ENCODE results near the gene NCKAP5.

The NCKAP5 gene

DNA sequence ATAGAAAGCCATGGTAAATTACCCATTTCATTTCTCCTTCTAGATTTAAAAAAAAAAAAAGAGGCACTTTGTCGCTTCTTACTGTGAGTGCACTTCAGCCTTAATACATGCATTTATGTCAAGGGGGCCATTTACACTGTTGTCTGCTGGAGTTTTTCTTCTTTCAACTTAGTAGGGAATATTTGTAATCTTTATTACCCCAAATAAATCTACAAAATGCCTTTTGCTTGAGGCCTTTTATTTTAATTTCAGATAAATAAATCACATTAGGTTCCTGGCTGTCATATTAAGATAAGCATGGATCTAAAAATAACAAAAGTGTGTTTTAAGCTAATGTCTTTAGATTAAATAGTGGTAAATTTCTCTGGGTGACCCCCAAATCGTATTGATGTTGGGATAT, 276.0 kb downstream of the NCKAP5 start:
- Histone ChIP-seq H3K36me3 (ENCODE audit: insufficient read depth, low read length) (no peaks in the 10 kb centered on the region), H3K79me2 (ENCODE audit: insufficient read depth, low read length) (no peaks in the 10 kb centered on the region), H3K9me3 (ENCODE audit: low read length) (no peaks in the 10 kb centered on the region), H3K9ac (ENCODE audit: low read length) (no peak overlapping the region), H3K9me2 (ENCODE audit: low read depth, low read length) (no peaks in the 10 kb centered on the region), H3K4me3 (ENCODE audit: low read depth, low read length, poor library complexity, severe bottlenecking) (no peak overlapping the region), H3K4me1 (ENCODE audit: insufficient read depth, low read length, severe bottlenecking) (no peaks in the 10 kb centered on the region), H3K27ac (ENCODE audit: low read depth, low read length, poor library complexity, severe bottlenecking) (no peak overlapping the region), H4K20me1 (ENCODE audit: insufficient read depth, low read length) (no peaks in the 10 kb centered on the region), H3F3A (ENCODE audit: insufficient read depth, low read length) (no peaks in the 10 kb centered on the region), H3K4me2 (ENCODE audit: low read length) (no peak overlapping the region), H2AFZ (ENCODE audit: low read length) (no peak overlapping the region), H3K27me3 (ENCODE audit: insufficient read depth, low read length) (no peaks in the 10 kb centered on the region)
- TF ChIP-seq, protein P1, sequence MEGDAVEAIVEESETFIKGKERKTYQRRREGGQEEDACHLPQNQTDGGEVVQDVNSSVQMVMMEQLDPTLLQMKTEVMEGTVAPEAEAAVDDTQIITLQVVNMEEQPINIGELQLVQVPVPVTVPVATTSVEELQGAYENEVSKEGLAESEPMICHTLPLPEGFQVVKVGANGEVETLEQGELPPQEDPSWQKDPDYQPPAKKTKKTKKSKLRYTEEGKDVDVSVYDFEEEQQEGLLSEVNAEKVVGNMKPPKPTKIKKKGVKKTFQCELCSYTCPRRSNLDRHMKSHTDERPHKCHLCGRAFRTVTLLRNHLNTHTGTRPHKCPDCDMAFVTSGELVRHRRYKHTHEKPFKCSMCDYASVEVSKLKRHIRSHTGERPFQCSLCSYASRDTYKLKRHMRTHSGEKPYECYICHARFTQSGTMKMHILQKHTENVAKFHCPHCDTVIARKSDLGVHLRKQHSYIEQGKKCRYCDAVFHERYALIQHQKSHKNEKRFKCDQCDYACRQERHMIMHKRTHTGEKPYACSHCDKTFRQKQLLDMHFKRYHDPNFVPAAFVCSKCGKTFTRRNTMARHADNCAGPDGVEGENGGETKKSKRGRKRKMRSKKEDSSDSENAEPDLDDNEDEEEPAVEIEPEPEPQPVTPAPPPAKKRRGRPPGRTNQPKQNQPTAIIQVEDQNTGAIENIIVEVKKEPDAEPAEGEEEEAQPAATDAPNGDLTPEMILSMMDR (IDR thresholded peaks at IDR 0.05; ENCODE audit: low read length) = no peak
- TF ChIP-seq EZH2 (IDR thresholded peaks at IDR 0.05; ENCODE audit: borderline replicate concordance, low read length) = no peak

DNA sequence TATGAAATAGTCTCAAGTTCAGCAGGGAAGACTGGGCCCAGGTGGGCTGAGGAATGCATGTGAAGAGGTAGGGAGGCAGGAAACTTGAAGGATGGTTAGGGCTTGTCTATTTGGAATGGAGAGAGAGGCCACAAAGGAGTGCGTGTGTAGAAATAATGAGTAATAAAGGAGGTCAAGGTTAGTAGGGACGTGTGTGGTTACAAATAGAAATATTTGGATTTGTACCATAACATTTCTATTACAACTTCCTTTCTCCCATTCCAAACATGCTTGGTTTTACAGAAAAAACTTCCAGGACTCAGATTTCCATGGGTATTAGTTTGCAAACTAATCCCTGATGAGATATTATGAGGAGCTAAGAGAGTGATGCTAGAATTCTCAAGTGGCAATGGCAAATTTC, 280.6 kb downstream of the NCKAP5 start:
- Histone ChIP-seq H4K20me1 (ENCODE audit: insufficient read depth, low read length) (no peaks in the 10 kb centered on the region), H3K9ac (ENCODE audit: low read length) (no peak overlapping the region), H3K27ac (ENCODE audit: low read depth, low read length, poor library complexity, severe bottlenecking) (no peak overlapping the region), H3K27me3 (ENCODE audit: insufficient read depth, low read length) (no peaks in the 10 kb centered on the region), H3K9me3 (ENCODE audit: low read length) (no peaks in the 10 kb centered on the region), H2AFZ (ENCODE audit: low read length) (no peak overlapping the region), H3K4me2 (ENCODE audit: low read length) (no peak overlapping the region), H3K4me1 (ENCODE audit: insufficient read depth, low read length, severe bottlenecking) (no peaks in the 10 kb centered on the region), H3K79me2 (ENCODE audit: insufficient read depth, low read length) (no peaks in the 10 kb centered on the region), H3F3A (ENCODE audit: insufficient read depth, low read length) (no peaks in the 10 kb centered on the region), H3K36me3 (ENCODE audit: insufficient read depth, low read length) (no peaks in the 10 kb centered on the region), H3K4me3 (ENCODE audit: low read depth, low read length, poor library complexity, severe bottlenecking) (no peak overlapping the region), H3K9me2 (ENCODE audit: low read depth, low read length) (no peaks in the 10 kb centered on the region)
- no peak for TF ChIP-seq EZH2 (IDR thresholded peaks at IDR 0.05; ENCODE audit: borderline replicate concordance, low read length)
- TF ChIP-seq, protein P1 (IDR thresholded peaks at IDR 0.05; ENCODE audit: low read length) = no peak

DNA sequence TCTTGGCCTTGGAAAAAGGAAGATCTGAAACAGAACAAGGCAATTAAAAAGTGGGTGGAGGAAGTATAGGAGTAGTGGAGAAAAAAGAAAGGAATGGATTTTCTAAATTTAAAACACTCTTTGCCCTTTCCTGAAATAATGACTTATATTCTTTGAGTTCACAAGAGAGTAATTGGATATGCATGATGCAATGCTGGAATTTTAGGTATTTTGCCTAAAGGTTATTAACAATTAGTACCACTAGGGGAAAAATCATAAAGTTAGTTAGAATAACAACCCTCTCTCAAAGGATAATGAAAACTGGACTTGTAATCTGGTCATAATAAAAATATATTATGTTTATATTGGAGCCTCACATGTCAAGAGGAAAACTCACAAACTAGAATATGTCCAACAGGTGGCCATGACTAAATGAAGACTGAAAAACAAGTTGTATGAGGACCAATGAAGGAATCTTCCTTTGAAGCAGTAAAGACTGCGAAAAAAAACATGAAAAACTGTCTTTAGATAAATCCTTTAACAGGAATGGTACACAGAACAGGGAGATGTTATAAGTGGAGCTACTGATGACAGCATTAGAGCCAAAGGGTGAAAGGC, 281.8 kb downstream of the NCKAP5 start:
- Histone ChIP-seq H2AFZ (ENCODE audit: low read length) (no peak overlapping the region), H4K20me1 (ENCODE audit: insufficient read depth, low read length) (no peaks in the 10 kb centered on the region), H3K9ac (ENCODE audit: low read length) (no peak overlapping the region), H3K79me2 (ENCODE audit: insufficient read depth, low read length) (no peaks in the 10 kb centered on the region), H3K27me3 (ENCODE audit: insufficient read depth, low read length) (no peaks in the 10 kb centered on the region), H3K4me2 (ENCODE audit: low read length) (no peak overlapping the region), H3K9me2 (ENCODE audit: low read depth, low read length) (no peaks in the 10 kb centered on the region), H3K9me3 (ENCODE audit: low read length) (no peaks in the 10 kb centered on the region), H3K4me3 (ENCODE audit: low read depth, low read length, poor library complexity, severe bottlenecking) (no peak overlapping the region), H3K4me1 (ENCODE audit: insufficient read depth, low read length, severe bottlenecking) (no peaks in the 10 kb centered on the region), H3K36me3 (ENCODE audit: insufficient read depth, low read length) (no peaks in the 10 kb centered on the region), H3K27ac (ENCODE audit: low read depth, low read length, poor library complexity, severe bottlenecking) (no peak overlapping the region), H3F3A (ENCODE audit: insufficient read depth, low read length) (no peaks in the 10 kb centered on the region)
- TF ChIP-seq EZH2 (IDR thresholded peaks at IDR 0.05; ENCODE audit: borderline replicate concordance, low read length) = no peak
- TF ChIP-seq, protein P1 (IDR thresholded peaks at IDR 0.05; ENCODE audit: low read length) = no peak
